GM18868 (cell line): ENCODE data around the gene PLPP6.

Source experiments
- ATAC-seq: cut with Tn5 transposase; IDR thresholded peaks from one replicate; pipeline ENCODE4 v1.9.1; 2021; ENCODE audit warnings: mild to moderate bottlenecking, moderate library complexity; ENCODE audit not compliant: unreplicated experiment

Gene PLPP6

DNA sequence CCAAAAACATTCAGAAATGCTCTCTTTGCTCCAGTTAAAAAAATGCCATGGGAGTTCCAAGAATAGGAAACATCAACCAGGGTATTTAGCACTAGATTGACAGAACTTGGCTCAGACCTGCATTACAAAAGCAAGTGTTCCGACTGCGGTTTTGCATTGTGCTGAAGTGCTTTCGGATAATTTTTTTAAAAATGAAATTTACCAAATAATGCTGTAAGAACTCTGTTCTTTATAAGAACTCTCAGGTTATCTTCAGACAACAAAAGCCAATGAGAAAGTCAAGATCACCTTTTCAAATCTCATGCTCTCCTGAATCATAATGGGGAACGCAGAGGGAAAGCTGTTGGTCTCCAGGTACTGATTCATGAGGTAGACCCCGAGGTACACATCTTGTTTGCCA is 483 bp upstream of the PLPP6 start:
- ATAC-seq = no peak

DNA sequence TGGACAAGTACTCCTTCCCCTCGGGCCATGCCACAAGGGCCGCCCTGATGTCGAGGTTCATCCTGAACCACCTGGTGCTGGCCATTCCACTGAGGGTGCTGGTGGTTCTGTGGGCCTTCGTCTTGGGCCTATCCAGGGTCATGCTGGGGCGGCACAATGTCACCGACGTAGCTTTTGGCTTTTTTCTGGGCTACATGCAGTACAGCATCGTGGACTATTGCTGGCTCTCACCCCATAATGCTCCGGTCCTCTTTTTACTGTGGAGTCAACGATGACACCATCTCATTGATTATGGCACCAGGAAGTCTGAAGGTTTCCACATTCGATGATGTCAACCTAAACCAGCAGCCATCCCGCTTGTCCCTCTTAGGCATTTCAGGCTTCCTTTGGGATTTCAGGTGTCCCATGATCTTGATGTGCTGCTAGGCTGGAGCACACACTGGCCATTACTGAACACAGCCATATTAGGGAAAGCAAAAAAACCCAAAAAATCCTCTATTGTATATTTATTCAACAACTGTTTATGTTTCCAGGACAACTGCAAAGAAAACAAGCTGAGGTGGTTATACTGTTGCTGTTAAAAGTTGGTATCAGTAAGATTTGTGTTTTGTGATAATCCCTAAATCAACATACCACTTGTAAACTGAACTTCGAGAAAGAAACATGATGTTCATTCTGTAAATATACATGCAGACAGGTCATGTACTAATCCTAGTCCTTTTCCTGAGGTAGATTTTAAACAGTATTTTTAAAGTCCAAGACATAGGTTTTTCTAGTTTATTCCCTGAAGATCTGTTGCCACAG is 1.1 kb downstream of the PLPP6 start:
- no peak for ATAC-seq

DNA sequence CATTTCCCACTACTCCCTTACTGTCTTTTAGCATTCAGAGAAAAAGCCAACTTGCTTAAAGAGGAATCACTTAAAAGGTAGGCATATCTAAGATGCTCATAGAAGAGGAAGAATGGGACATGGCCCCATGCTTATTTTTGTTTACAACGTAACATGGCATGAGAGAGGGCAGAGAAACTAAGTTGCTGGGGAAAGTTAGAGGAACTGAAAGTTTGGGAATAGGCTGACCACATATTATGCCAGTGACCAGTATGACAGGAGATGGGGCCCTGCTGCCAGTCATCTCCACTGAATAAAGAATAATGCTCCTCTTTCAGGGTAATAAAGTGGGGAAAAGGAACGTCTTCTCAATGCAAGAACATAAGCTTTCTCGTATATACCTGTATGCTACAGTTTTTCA is 1.9 kb downstream of the PLPP6 start:
- ATAC-seq = no peak

DNA sequence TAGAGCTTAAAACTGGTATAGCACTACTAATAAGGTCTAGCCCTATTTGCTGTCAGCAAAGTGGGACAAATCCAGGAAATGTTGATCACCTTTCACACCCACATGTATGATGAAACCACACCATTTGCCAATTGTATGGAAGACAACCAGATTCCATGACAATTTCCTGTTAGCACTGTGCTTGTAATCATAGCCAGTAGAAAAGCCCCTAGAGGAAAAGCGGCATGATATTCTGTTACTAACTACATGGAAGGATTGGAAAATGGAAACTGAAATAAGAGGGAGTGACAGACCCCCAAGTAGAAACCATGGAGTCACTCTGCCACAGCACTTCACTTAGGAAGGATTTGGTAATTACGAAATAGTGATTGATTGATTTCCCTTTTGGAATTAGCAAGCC is 3.3 kb downstream of the PLPP6 start:
- no peak for ATAC-seq

DNA sequence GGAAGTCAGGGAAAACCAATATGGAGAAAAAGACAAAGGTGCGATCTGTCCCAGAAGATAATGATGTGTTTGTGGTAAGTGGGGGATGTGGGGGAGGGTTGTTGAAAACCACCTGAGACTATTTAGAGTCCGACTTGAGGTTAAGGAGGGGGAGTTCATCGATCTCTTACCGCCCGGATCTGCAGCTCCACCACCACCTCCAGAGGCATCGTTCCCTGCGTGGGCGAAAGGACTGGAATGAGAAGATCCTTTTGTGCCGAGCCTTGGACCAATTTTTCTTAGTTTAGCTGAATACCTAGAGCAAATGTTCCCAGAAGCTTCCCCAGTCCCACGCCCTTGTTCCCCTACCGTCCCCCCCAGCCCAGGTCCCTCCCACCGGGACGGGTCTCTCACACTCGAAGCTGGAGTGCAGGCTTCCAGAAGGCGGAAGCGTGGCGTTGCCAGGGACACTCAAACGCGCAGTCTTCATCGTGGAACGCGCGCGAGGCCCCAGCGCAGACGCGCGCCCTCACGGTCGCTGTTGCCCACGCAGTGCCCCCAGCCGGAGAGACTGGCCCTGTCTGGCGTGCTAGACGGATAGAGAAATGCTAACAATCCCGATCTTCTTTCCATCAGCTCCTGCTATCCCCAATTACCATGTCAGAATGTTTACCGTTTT is 4.1 kb downstream of the PLPP6 start, which contains the start of gene SPATA6L:
SPATA6L (minus strand) TSS at position 439 of the 658 bp plus-strand sequence; CDS start at position 209, 230 bp downstream.
- ATAC-seq = peak; percentile 46

DNA sequence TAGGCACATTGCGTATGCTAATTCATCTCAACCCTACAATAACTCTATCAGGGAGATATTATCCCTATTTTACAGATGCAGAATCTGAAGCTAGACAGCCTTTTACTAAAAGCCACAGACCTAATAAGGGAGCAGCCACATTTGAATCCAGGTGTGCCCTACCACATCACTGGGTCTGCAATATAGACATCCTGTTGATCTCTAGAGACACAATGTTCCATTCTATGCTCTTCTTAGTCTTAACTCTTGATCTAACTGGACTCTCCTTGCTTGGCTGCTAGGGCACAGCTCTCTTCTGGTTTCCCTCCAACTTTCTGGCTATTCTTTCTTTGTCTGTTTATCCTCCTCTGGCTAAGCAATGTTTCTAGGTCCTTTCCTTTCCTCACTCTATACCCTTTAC is 5.6 kb downstream of the PLPP6 start:
- no peak for ATAC-seq

DNA sequence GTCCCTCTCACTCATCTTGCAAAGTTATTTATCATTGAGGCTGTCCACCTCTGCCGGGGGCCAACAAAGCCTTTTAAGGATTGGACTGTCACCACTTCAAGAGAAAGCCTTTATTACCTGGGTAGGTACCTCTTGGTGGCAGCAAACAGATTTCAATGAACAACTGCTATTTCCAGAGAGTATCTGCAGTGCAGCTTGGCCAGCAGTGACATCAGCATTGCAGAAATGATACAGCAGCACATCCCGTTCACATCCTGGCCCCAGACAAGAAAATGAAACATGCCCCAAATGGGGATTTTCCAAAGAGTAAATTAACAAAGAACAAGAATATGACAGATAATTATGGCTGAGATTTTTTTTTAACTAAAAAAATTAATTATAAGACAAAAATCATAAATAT is 6.5 kb downstream of the PLPP6 start:
- no peak for ATAC-seq

DNA sequence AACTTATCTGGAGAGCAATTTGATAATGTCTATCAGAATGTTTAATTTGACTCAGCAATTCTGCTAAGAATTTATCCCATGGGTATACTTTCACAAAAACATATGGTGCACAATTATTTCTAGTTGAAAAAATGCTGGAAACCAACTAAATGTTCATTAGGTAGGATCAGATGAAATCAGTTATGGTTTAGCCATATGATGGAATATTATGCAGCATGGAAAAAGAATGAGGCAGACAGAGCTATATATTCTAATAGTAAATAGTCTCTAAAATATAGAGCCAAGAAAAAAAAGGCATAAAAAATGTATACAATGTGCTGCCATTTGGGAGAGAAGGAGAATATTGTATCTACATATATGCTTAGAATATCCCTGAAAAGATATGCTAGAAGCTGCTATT is 7.8 kb downstream of the PLPP6 start:
- no peak for ATAC-seq

DNA sequence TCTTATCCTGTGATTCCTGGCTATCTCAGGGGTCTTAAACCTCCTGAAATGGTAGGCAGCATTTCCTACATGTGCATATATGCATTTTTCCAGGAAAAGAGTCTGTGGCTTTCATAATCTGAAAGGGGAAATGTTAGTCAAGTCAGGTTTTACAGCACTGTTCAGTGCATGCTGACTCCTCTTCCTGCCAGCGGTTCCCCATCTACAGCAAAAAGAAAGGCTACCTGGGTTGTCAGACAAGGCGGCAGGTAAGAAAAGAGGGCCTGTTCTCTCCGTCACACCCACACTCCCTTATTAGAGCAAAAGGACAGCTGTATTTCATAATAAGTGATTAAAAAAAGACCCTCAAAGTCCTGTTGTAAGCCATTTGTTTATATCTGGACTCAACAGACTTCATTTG is 8.5 kb downstream of the PLPP6 start:
- ATAC-seq = no peak

DNA sequence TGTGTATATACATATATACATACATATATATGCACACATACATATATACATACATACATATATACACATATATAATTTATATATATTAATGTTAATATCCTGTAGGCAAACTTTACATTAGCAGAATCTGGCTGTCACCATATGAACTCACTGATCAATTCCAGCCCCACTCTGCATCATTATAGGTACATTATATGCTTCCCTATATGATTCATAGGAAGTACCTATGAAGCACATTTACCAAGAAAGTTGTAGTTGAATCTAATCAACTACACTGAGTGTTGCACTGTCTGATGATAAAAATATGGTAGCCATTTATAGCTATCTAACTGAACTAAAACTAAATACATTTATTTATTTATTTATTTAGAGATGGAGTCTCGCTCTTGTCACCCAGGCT is 9.6 kb downstream of the PLPP6 start:
- no peak for ATAC-seq

DNA sequence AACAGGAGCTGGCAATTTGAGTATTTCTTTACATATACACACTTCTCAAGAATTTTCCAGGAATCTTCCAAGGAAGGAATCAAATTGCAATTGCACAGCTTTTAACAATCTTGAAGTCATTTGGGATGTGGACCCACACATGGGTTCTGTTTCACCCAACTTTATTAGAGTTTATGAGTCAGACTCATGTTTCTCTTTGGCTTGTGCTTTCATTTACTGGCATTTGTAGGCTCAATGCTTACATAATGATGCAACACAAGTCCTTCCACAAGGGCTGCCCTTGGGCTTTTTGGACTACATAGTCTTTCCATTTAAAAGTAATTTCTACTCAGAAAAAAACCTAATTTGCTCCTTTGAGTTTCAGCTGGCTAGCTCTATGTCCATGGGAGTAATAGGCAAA is 12.7 kb downstream of the PLPP6 start:
- ATAC-seq = no peak

DNA sequence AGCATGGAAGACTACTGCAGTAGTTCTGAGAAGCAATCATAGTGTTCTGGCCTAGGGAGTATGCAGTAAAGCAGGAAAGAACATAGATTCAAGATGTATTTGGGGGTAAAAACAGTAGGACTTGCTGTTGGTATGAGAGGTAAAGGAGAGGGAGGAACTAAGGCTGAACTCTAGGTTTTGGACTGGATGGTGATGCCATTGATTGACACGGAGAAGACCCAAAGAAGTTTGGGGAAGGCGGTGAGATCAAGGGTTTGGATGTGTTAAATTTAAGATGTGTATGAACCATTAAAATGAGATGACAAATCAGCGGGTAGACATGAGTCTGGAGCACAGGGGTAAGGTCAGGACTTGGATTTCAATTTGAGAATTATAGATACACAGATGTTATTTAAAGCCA is 15.3 kb downstream of the PLPP6 start:
- ATAC-seq = no peak

DNA sequence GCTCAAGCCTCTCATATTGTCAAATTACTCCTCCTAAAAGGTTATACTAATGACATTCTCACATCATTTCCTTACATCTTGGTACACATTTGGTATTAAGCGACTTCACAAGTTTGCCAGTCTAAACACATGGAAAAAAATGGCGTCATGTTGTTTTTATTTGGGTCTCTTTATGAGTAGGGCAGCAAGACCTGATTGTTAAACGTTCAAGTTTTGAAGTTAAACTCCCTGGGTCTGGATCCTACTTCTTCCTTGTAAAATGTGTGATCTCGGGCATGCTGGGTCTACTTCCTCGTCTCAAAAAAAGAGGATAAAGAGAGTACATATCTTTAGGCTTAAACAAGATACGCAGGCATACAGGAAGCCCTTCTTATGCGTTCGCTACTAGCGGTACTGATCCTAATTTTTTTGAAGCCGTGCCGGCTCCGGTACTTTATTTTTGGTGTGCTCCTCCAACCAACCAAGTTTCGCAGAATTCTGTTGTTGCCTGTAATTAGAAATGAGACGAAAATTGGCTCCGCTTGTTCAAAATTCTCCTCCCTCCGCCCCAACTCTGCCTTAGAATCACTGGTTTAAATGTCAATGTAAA is 16.7 kb downstream of the PLPP6 start:
- ATAC-seq = peak; percentile 3

DNA sequence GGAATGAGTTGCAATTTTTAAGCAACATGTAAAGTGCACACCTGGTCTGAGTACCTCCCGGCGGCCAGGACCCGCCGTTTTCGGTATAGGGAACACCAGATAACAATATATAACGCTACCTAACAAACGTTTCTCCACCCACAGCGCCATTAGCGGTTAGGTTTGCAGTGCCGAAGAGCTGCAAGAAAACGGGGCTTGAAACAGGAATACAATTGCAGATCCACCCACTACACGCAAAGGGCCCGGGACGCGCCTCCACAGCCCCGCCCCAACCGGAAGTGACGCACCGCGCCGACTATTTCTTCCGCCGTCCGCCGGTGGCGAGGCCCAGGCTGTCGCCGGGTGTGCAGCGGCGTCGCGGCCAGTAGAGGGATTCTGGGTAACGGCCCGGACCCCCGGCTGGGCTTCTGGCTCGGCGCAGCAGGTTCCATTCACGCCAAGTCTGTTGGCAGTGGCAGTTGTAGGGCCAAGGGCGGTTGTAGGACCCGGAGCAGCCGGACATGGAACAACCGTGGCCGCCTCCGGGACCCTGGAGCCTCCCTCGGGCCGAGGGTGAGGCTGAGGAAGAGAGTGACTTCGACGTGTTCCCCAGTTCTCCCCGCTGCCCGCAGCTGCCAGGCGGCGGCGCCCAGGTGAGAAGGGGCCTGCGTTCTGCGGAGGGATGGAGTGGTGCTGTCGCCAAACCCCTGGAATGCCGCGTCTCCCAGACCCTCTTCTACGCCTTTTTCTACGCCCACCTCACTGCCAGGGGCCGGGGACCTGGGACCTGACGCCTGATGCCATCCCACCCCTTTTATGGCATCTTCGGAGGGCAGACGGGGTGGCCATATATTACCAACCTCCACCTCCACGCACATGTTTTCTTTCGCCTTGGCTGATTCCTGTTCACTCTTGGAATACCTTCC is 17.4 kb downstream of the PLPP6 start, which contains the start of gene CDC37L1:
CDC37L1 (plus strand) TSS at position 302 of the 905 bp plus-strand sequence; CDS start at position 501, 199 bp downstream.
- ATAC-seq = peak; percentile 98

DNA sequence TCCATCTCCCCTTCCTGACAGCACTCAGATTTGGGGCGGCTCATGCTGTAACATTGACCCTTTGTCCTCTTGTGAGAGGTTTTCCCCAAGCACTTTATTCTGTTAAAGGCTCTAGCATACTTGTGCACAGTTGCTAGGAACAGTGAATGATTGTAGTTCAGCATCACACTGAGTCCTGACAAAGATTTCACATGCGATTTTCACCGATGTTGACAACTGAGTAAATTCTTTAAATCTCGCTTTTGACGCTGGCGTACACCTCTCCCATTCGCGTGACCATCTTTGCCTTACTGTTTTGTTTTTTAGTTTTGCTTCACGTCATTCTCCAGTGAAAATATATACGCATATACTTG is 18.1 kb downstream of the PLPP6 start:
- no peak for ATAC-seq

DNA sequence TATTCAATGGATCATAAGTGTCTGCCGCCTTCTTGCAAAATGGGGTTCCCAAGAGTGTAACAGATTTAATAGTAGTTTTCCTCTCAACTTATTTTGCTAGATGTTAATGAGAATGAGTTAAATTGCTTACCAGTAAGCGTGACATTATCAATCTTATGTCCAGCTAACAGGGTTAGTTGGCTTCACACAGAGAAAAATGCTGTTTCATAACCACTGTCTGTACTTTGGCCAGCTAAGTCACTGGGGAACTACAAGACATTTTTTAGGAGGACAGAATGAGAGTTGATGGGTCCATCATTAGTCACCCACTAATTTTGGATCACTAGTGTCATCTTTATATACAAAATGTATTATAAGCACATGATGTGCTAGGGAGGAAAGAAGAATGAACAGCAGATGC is 18.7 kb downstream of the PLPP6 start:
- no peak for ATAC-seq

DNA sequence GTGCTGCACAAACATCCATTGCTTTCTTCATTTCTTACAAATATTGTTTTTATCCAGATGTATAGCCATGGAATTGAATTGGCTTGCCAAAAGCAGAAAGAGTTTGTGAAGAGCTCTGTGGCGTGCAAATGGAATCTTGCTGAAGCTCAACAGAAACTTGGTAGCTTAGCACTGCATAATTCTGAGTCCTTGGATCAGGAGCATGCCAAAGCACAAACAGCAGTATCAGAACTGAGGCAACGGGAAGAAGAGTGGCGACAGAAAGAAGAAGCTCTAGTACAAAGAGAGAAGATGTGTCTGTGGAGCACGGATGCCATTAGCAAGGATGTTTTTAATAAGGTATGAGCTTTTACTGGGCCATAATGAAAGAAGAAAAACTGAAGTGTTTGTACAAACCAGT is 22.7 kb downstream of the PLPP6 start:
- no peak for ATAC-seq

DNA sequence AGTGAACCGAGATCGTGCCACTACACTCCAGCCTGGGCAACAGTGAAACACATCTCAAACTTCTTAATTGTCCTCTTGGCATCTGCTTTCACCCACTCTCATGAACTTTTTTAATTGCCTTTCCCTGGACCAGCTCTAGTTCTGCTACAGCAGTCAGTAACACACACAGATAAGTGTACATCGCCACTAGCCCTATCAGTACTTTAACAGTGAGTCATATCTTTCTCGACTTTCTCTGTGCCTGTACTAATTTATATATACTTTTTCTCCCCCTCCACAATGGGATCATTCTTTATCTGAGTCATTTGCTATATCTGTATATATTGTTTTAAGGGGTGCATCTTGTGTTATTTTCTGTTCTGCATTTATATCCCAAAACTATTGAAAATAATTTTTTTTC is 24.0 kb downstream of the PLPP6 start:
- ATAC-seq = no peak

DNA sequence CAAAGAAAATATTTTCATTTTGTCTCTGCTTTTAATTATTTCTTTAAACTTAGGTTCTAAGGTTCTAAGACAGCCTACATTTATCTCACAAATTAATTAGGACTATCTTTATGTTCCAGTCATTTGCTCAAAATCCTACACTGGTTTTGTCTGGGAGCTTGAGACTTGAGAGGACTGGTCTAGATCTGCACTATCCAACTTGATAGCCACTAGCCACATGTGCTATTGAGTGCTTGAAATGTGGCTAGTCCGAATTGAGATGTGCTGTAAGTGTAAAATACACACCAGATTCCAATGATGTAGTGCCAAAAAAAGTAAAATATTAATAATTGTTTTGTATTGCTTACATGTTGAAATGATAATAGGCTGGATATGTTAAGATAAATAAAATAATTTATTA is 24.5 kb downstream of the PLPP6 start:
- no peak for ATAC-seq

DNA sequence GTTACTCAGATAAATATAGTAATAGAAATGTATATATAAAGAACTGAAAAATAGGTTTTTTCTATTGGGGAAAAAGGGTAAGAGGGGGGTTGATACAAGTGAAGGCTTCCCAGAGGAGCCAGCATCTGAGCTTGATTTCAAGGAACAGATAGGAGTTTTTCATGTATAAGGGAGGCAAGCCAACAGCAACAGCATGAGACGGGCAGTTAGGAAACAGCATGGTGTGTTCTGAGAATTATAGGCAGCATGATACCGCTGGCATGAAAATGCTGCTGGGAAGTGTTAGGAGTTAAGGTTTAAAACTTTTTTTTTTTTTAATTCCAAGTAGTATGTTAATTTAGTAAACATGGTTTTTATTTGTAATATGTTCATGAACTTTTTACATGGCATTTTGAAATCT is 26.9 kb downstream of the PLPP6 start:
- ATAC-seq = no peak

DNA sequence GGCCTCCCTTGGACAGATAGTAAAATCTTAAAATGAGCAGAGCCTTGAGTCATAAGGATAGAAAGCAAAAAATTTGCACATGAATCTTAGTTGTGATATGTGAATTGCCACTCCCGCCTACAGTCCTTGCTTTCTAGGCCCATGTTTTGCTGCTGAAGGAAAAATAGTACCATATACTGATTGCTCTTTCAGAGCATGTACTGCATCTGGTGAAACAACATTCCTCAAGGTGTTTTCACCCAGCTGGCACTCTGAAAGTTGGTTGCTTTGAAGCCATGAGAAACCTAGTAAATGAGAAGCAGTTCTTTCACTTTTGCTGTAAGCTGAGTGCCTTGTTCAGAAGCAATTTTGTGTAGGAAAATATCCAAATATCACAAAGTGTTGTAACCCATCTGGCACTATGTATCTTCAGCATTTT is 27.6 kb downstream of the PLPP6 start:
- ATAC-seq = peak; percentile 70
